ENCODE measurements around the gene L3MBTL2.
"Not testable (repeated sequence)": the region's sequence is repeated elsewhere in the genome, so short reads cannot be mapped to it uniquely, and the experiment has no call there.

L3MBTL2 gene

DNA sequence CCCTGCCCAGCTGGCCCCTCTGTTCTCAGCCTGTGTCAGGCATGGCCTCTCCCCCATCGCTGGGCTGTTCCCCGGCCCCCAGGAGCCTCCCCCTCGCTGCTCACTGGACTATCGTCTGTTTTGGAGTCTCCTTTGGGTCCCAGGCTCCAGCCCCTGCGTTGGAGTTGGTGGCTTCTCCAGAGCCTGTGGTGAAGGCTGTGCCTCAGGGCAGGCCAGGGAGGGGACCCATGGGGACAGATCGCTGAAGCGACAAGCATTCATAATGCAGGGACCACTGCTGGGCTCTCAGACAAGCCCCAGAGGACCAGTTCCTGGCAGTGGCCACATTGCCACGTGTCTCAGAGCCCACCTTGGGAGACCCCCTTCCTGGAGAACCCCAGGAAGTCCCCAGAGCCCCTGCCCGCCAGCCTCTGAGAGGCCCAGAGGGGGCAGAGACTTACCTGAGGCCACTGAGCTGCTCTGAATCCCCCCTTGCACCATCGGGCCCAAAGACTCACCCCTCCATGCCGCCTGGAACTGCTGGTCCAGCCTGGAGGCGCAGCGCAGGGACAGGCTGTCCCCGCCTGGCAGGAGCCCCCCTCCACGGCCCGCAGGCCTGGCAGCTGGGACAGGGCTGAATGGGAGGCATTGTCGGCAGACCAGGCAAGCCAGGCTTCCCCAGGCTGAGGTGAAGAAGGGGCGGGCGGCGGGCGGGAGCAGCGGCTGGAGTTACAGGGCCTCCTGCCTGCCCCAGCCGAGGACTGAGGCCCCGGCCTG, 35.4 kb downstream of the L3MBTL2 start, which contains the start of gene CHADL:
TSS of gene CHADL (minus strand) at position 555 of the 756 bp plus-strand sequence. CDS start at position 505, 50 bp downstream.
- no peak for DNase-seq (ENCODE audit: low read depth in 3 of 3, low spot score in 1 of 3)

DNA sequence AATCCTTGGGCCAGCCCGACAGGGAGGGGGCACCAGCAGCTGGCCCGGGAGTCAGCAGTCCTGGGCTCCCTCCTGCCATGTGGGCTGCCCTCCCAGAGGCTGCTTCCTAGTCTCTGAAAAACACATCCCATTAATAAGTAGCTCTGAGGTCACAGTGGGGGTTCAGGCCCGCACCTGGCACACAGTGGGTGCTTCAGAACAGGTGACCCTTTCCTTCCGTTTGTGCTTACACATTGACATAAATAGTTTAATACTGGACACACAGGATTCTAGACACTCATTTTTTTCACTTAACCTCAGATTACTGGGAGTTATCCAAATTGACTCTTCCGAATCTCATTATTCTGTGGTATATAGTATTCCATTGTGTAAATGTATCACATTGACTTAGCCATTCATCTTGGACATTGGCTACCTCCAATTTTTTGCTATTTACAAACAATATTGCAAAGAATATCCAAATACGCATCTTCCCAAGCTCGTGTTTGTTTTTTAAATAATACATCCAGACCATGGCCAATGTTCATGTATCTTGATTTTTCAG, 36.1 kb downstream of the L3MBTL2 start:
- no peak for DNase-seq (ENCODE audit: low read depth in 3 of 3, low spot score in 1 of 3)

DNA sequence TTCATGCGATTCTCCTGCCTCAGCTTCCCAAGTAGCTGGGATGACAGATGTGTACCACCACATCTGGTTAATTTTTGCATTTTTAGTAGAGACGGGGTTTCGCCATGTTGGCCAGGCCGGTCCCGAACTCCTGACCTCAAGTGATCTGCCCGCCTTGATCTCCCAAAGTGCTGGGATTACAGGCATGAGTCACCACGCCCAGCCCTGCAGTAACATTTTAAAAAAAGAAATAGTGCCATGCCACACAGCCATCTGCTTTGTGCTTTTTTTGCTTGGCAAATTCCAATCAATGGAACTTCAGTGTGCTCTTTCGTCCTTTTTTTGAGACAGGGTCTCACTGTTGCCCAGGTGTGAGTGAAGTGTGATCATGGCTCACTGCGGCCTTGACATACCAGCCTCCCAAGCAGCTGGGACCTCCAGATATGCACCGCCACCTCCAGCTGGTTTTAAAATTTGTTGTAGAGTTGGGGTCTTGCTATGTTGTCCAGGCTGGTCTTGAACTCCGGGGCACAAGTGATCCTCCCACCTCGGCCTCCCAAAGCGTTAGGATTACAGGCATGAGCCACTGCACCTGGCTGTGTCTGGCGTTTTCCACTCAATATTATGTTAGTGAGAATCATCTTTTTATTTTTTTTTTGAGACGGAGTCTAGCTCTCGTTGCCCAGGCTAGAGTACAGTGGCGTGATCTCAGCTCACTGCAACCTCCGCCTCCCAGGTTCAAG, 37.4 kb downstream of the L3MBTL2 start:
- no peak for DNase-seq (ENCODE audit: low read depth in 3 of 3, low spot score in 1 of 3)

DNA sequence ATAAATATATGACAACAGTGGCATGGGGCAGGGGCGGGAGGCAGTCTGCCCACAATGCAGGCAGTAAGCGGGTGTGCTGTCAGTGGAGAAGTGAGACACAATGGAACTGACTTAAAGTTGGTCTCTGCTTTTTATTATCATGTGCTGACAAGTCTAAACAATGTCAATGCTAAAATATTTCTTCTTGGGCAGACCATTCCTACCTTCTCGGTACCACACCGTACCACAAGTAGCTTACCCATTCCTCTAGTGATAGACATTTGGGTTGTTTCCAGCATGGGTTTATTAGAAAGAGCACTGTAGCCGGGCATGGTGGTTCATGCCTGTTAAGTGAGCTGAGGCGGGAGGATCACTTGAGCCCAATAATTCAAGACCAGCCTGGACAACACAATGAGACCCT, 38.2 kb downstream of the L3MBTL2 start:
- no peak for DNase-seq (ENCODE audit: low read depth in 3 of 3, low spot score in 1 of 3)

DNA sequence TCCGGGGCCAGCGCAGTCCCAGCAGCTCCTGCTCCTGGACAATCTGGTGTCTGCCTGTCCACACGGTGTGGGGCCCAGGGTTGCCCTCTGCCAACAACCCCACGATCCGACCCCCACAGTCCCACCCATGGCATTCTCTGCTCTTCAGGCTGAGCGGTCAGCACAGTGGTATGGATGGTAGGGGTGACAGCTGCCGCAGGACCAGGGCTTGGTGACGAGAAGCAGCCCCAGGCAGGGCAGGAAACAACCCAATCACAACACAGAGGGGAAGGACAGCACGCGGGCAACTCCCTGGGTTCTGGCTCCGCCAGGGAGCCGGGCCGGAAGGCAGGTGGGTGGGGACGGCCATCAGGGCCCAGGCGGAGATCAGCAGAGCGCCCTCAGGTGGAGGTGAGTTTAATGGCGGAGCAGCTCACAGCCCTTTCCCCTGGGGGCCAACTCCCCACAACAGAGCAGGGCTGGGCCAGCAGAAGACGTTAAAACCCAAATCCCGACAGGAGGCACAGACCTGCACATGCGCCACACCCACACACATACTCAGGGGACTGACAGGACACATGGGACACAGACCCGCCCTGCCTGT, 40.9 kb downstream of the L3MBTL2 start:
- DNase-seq (ENCODE audit: low read depth in 3 of 3, low spot score in 1 of 3): no peak

DNA sequence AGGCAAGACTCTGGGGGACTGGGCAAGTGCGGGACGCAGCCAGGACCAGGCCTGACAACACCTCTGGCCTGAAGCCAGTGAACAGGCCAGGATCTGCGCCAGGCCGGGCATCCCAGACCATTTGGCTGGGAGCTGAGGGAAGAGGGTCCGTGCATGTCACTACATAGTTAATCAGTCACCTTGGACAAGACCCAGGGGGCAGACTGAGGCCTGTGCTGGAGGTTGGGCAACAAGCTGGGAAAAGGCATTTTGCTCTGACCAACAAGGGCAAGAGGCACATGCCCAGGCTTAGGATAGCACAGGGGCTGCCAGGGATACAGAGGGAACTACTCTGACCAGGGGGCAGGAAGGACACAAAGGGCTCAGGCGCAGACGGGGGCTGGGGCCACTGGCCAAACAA, 42.6 kb downstream of the L3MBTL2 start:
- DNase-seq (ENCODE audit: low read depth in 3 of 3, low spot score in 1 of 3): no peak

DNA sequence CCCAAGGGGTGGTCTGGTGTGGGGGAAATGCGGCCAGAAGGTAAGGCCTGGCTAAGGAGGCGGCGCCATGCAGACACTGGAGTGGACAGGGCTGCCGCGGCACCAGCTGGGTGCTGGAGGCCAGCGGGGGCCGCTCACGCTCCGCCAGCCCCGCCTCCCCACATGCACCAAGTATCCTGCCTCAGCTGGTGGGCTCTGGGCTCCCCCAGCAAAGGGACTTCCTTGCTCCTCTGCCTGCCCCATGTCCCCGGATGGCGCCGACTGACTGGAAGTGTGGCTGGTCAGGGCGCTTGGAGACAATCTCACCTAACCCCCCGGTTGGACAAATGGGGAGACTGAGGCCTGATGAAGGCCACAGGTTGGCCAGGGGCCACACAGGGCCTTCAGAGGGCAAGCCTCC, 43.2 kb downstream of the L3MBTL2 start:
- no peak for DNase-seq (ENCODE audit: low read depth in 3 of 3, low spot score in 1 of 3)

DNA sequence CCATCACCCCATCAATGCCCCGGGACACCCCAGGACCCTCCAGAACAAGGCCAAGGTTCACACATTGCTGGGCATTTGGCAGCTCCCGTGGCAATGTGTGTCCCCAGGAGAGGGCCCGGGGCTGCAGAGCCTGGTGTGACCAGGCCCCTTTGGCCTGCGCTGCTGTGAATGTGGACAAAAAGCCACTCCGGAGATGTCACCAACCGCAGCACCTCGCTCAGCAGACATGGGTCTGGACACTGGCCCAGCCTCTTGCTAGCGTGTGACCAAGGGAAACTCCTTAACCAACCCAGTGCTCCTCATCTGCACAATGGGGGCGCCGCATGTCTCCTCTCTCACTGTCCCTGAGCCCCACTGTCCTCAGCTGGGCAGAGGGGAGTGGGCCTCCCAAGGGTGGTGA, 43.6 kb downstream of the L3MBTL2 start:
- DNase-seq (ENCODE audit: low read depth in 3 of 3, low spot score in 1 of 3): no peak

DNA sequence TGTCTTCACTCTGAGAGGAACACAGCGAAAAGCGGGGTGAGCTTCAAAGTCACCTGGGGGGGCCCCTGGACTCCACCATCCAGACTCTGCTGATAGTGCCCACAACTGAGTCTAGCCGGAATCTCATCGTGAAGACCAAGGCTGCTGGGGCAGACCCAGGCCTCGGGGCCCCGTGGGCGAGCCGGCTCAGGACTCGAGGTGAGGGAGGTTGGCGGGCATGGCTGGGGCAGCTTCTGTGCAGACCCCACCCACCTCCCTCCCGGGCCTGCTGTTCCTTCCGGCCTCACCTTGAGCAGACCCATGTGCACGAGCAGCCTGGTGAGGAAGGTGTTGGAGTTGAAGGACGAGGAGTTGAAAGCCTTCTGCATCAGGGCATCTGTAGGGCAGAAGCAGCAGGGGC, 44.3 kb downstream of the L3MBTL2 start:
- DNase-seq (ENCODE audit: low read depth in 3 of 3, low spot score in 1 of 3): no peak

DNA sequence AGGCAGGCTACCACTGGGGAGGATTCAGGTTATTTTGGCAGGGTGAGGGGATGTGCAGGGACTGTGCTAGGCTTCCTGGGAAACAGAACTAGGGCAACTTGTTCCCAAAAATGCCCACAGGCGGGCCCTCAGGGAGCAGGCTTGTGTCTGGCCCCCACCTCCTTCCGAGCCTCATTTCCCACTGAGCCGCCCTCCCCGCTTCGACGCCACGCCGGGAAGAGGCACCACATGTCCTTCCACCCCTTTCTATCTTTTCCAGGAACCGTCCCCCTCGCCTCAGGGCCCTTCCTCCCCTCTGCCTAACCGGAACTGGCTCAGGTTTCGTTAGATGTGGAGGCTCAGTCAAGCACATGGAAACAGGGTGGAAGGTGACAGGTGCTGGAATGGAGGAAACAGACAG, 45.0 kb downstream of the L3MBTL2 start:
- DNase-seq (ENCODE audit: low read depth in 3 of 3, low spot score in 1 of 3): no peak

DNA sequence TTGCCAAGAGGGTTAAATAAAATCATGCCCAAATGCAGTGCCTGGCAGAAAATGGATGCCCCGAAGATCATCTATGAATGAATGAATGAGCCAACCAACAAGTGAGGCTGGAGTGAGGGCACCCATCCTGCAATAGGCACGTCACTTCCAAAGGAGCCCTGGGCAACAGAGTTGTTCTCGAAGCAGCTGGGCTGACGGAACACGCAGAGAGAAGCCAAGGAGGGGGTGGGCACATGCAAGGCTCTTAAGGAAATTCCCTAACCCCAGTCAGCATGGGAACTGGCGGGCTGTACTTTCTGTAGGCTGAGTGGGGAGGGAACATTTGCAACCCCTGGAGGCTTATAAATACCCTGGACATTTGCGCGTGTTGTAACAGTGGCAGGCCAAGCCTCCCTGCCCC, 47.3 kb downstream of the L3MBTL2 start:
- no peak for DNase-seq (ENCODE audit: low read depth in 3 of 3, low spot score in 1 of 3)

DNA sequence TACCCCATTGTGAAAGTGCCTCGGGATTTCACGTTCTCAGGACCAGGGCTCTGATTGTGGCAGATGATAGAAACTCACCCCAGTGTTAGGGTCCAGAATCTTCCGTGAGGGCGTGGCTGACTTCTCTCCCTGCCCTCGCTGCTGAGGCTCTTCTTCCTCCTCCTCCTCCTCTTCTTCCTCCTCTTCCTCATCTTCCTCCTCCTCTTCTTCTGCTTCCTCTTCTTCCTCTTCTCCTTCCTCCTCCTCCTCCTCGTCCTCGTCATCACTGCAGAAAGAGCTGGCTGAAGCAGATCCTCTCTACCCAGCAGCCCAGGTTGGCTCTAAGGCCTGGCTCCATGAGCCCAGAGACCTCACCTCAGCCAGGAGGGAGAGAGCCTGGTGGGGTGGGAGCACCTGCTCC, 49.1 kb downstream of the L3MBTL2 start:
- DNase-seq (ENCODE audit: low read depth in 3 of 3, low spot score in 1 of 3): no peak

DNA sequence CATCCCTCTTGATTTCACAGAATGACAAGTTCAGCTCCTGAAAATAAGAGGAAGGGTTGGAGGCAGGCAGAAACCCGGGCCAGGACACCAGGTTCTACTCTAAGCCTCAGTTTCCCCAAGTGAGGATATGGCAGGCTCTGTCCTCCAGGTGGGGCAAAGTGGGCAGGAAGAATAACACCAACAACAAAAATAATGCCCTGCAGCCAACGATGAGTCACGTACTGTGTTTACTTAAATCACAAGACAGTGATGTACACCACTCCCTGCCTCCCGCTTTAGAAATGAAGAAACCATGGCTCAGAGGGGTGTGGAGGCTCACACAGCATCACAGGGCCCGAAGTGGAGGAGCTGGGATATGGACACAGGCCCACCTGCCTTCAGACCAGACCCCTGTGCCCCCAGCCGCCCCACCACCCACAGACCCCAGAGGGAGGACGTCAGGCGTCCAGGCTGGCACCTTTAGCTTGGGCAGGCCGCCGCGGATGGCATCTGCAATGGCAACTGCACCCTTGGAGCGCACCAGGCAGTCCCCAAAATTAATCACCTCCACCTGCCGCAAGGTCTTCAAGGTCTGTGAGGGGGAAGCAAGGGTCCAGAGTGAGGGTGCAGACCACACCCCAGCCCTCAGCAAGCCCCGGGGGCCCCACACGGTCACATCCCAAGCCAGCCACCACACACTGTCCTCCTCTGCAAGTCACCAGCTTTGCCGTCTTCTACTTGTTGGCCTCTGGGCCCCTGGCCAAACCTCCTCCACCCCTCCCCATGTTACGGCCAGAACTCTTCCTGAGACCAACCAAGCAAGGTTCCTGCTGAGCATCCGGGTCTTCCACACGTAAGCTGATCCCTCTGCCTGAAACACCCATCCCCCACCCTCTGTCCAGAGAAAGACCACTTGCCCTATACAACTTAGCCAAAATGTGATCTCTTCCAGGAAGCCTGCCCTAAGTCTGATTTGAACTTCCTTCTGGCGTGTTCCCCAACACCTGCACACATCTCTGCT, 51.4 kb downstream of the L3MBTL2 start:
- DNase-seq (ENCODE audit: low read depth in 3 of 3, low spot score in 1 of 3): no peak

DNA sequence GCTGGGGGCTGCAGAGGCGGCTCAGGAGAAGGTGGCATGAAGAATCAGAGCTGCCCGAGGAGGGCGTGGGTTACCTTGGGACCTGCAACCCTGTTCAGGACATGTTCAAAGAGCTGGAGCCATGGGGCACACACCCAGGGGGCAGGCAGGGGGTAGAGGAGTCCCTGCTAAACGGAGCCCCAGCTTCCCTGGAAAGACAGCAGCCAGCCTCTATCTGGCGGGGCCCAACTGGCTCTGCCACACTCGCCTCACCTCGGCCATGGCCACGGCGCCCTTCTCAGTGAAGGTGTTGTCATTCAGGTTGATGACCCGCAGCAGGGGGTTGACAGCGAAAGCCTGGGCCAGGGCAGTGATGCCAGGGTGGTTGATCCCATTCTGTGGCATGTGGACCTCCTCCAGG, 52.6 kb downstream of the L3MBTL2 start:
- DNase-seq (ENCODE audit: low read depth in 3 of 3, low spot score in 1 of 3): no peak

DNA sequence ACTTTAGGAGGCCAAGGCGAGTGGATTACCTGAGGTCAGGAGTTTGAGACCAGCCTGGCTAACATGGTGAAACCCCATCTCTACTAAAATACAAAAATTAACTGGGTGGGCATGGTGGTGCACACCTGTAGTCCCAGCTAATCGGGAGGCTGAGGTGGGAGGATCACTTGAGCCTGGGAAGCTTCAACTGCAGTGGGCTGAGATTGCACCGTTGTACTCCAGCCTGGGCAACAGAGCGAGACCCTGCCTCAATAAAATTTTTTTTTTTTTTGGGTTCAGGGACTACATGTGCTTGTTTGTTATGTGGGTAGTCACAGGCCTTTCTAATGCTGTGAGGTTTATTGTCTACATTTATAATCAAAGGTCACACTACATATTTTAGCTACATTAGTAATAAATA, 54.6 kb downstream of the L3MBTL2 start:
- DNase-seq (ENCODE audit: low read depth in 3 of 3, low spot score in 1 of 3): not testable (repeated sequence)

DNA sequence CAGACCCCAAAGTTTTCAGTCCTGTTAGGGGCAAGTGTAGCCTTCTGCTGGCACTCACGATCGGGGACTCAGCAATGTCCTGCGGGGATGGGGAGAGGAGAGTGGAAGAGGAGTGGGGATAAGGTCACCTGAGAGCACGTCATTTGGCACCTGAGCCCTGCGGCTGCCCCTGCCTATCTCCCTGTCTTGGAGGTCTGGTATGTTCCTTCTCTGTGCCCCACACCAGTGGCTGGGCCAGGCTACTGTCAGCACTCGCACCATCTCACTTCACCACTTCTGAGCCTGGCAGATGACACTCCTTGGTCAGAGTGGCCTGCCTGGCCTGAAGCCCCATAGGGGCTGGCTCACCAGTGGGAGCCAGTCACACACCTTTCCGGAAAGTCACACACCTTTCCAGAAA, 55.8 kb downstream of the L3MBTL2 start:
- no peak for DNase-seq (ENCODE audit: low read depth in 3 of 3, low spot score in 1 of 3)

DNA sequence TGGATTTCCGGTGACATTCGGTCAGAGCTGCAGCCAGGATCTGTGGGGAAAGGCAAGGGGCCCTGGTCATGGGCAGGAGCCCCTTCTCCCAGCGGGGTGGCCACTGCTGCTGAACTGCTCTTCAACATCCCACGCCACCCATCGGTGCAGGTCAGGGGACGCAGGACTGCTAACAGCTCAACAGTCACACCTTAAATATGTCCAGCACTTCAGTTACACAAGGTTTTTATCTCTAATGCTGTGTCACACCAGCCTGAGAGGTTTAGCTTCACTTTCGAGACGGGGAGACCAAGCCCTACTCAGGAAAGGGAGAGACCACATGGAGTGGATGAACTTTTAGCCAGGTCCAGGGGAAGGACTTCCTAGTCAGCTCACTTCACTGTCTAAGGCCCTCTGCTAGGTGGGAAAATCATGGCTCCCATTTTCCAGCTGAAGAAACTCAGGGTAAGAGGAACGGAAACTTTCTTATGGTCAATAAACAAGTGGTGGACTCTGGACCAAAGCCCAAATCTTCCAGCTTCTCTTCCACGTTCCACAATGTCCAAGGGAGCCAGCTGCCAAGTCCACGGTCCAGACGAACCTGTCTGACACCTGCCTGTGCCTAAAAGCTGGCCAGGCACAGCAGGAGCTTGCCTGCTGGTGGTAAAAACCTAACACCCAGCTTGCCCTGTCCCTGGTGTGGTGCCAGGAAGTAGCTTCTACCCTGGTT, 56.6 kb downstream of the L3MBTL2 start:
- DNase-seq (ENCODE audit: low read depth in 3 of 3, low spot score in 1 of 3): no peak

DNA sequence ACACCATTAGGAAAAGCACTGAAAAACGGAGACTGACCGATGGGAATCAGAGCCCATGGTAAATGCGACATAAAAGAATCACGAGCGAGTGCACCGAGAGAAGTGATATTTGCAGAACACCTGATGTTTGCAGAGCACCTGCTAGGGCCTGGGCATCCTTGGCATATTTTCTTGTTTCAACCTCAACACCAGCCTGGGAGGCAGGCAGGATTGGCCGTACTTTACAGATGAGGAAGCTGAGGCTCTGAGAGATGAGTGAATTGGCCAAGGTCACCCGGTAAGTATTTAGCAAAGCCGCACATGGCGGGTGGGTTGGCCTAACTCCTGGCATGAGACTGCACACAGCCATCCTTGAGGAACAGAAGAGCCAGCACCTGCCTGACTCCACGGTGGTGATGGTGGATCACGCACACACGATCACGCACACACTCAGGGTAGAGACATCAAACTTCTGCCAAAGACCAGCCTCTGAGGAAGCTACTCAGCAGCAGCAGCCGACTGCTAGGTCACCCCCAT, 57.2 kb downstream of the L3MBTL2 start:
- no peak for DNase-seq (ENCODE audit: low read depth in 3 of 3, low spot score in 1 of 3)

DNA sequence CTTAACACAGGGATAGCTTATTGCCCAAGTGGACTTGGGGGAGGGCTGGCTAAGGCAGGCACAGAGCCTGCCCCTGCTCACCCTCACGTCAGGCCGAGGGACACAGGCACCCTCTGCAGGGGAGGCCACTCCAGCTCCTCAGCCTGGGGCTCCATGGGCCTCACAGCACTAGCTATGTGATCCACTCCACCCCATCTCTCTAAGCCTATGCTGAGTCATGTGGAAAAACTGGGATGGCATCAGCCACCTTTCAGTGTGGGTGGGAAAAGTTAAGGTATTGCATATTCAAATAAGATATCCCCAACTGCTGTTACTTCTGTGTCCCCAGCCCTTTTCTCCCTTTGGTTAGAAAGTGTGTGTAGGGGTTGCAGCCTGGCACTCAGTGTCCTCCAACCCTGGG, 58.6 kb downstream of the L3MBTL2 start:
- DNase-seq (ENCODE audit: low read depth in 3 of 3, low spot score in 1 of 3): no peak

DNA sequence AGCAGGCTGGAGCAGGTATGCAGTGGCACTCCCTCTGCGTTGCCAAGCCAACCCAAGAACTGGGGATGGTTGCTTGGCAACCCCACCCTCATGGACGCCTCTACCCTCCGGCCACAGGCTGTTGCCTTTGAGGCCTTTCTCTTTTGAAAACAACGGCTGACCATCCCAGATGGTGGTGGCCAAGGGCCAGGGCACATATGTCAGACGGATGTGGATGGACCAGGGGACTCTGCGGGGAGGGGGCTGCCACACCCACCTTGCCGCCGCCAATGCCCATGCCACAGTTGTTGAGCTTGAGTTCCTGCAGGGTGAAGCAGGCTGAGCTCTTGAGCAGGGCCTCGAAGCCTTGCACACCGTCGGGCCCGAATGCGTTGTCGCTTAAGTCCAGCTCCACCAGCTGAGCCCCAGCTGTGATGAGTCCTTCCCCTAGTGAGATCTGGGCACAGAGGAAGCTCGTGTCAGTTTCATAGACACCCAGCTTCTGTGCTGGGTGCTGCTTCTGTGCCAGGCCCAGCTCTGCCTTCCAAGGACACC, 59.4 kb downstream of the L3MBTL2 start:
- DNase-seq (ENCODE audit: low read depth in 3 of 3, low spot score in 1 of 3): no peak

Measured in stimulated activated CD4-positive, alpha-beta T cell treated with anti-CD3 and anti-CD28 coated beads, TNF-alpha, amount 100 ng/mL, for 1 hour (primary cell).